ENCODE results near the gene ITGB4. TPM values are rescaled to one million over a fixed set of nuclear protein-coding genes. Genes with fewer than 3 reads are reported as not detected.
A peak's percentile ranks its signal among the peaks of the same experiment; 100 is the strongest.

The ITGB4 gene
- total and polyA plus RNA-seq, 2 of the 13 experiments (the other 11 are each of a cell fraction or from before 2014, with no cell fraction given): 6.9 to 14.5 TPM

- TF ChIP-seq, protein P1, sequence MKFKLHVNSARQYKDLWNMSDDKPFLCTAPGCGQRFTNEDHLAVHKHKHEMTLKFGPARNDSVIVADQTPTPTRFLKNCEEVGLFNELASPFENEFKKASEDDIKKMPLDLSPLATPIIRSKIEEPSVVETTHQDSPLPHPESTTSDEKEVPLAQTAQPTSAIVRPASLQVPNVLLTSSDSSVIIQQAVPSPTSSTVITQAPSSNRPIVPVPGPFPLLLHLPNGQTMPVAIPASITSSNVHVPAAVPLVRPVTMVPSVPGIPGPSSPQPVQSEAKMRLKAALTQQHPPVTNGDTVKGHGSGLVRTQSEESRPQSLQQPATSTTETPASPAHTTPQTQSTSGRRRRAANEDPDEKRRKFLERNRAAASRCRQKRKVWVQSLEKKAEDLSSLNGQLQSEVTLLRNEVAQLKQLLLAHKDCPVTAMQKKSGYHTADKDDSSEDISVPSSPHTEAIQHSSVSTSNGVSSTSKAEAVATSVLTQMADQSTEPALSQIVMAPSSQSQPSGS (CRISPR knock-in tag; IDR thresholded peaks at IDR 0.05): no peak
- TF ChIP-seq ZBTB8A (CRISPR knock-in tag; IDR thresholded peaks at IDR 0.05; ENCODE audit: borderline replicate concordance, low read depth): no peak
- TF ChIP-seq MXD4 (CRISPR knock-in tag; IDR thresholded peaks at IDR 0.05): 0 out of 2 replicates have a peak, but pooled peaks have one; percentile 29
- TF ChIP-seq NR2F1 (CRISPR knock-in tag; IDR thresholded peaks at IDR 0.05): peak; percentile 95 to 96
- TF ChIP-seq, protein P2, sequence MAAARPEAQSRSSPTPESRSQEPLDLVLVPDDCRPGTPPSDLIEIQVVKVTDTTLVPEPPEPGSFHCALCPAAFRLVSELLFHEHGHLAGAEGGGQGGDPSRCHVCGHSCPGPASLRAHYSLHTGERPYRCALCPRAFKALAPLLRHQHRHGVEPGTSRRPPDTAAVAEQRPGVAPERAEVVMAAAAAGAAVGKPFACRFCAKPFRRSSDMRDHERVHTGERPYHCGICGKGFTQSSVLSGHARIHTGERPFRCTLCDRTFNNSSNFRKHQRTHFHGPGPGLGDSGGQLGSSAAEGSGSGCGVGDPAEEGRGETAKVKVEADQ (CRISPR knock-in tag; IDR thresholded peaks at IDR 0.05; ENCODE audit: borderline replicate concordance): no peak
- TF ChIP-seq PATZ1 (CRISPR knock-in tag; IDR thresholded peaks at IDR 0.05): peak; percentile 60
- TF ChIP-seq ZNF468 (CRISPR knock-in tag; IDR thresholded peaks at IDR 0.05): no peak
- TF ChIP-seq, protein P3, sequence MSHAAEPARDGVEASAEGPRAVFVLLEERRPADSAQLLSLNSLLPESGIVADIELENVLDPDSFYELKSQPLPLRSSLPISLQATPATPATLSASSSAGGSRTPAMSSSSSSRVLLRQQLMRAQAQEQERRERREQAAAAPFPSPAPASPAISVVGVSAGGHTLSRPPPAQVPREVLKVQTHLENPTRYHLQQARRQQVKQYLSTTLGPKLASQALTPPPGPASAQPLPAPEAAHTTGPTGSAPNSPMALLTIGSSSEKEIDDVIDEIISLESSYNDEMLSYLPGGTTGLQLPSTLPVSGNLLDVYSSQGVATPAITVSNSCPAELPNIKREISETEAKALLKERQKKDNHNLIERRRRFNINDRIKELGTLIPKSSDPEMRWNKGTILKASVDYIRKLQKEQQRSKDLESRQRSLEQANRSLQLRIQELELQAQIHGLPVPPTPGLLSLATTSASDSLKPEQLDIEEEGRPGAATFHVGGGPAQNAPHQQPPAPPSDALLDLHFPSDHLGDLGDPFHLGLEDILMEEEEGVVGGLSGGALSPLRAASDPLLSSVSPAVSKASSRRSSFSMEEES (CRISPR knock-in tag; IDR thresholded peaks at IDR 0.05): peak; percentile 80
- no peak for TF ChIP-seq HNRNPH1 (optimal IDR thresholded peaks at IDR 0.05; ENCODE audit: low read depth, low read length)
- no peak for TF ChIP-seq ZSCAN31 (CRISPR knock-in tag; IDR thresholded peaks at IDR 0.05; ENCODE audit: low read depth)
- TF ChIP-seq RFX1 (IDR thresholded peaks at IDR 0.05): no peak
- TF ChIP-seq, protein P4, sequence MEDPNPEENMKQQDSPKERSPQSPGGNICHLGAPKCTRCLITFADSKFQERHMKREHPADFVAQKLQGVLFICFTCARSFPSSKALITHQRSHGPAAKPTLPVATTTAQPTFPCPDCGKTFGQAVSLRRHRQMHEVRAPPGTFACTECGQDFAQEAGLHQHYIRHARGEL (CRISPR knock-in tag; IDR thresholded peaks at IDR 0.05): no peak
- no peak for TF ChIP-seq CENPX (CRISPR knock-in tag; IDR thresholded peaks at IDR 0.05)
- no peak; the same call in 1 of the 2 replicates for TF ChIP-seq YEATS2 (CRISPR knock-in tag; IDR thresholded peaks at IDR 0.05; ENCODE audit: borderline replicate concordance)
- TF ChIP-seq NFIC (IDR thresholded peaks at IDR 0.05; ENCODE audit: low read length): no peak
- TF ChIP-seq ZNF552 (CRISPR knock-in tag; IDR thresholded peaks at IDR 0.05; ENCODE audit: borderline replicate concordance): peak; percentile 43; the same call in 1 of the 2 replicates
- no peak for TF ChIP-seq SRSF9 (IDR thresholded peaks at IDR 0.05; ENCODE audit: borderline replicate concordance, insufficient read depth, low read depth, low read length, poor library complexity, severe bottlenecking)
- TF ChIP-seq AHR (CRISPR knock-in tag; IDR thresholded peaks at IDR 0.05): no peak
- no peak for TF ChIP-seq HOXD1 (CRISPR knock-in tag; IDR thresholded peaks at IDR 0.05)
- TF ChIP-seq NR2F2 (IDR thresholded peaks at IDR 0.05; ENCODE audit: borderline replicate concordance, low read depth): peak; percentile 80; the same call in 1 of the 2 replicates
- TF ChIP-seq HES4 (CRISPR knock-in tag; IDR thresholded peaks at IDR 0.05; ENCODE audit: borderline replicate concordance): no peak
- no peak for TF ChIP-seq ZMYM2 (CRISPR knock-in tag; IDR thresholded peaks at IDR 0.05)
- no peak for TF ChIP-seq ASH2L (IDR thresholded peaks at IDR 0.05; ENCODE audit: insufficient read length, low read depth, low read length)
- TF ChIP-seq, protein P5, sequence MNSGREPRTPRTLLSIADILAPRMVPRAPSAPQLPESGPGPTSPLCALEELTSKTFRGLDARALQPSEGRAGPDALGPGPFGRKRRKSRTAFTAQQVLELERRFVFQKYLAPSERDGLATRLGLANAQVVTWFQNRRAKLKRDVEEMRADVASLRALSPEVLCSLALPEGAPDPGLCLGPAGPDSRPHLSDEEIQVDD (CRISPR knock-in tag; IDR thresholded peaks at IDR 0.05; ENCODE audit: borderline replicate concordance): no peak
These were observed 17.1 kb downstream of the ITGB4 start (continued) for GRCh38 chr17:75738218-75738802.
